Right atrium auricular region (tissue), 2 donors: ENCODE data around the gene MCC. TPM values are rescaled to one million over a fixed set of nuclear protein-coding genes. Genes with fewer than 3 reads are reported as not detected.

Experiments used
- DNase-seq: peaks from one replicate; pipeline ENCODE4 v3.0.0-alpha.2; 2019; ENCODE audit warnings: low spot score
- H3K27ac ChIP-seq, 2 donors: fragments of 200-600 bp; sonication (generic); 1 replicate in 1 of 2; 2 replicates in 1 of 2; pipeline ENCODE4 v1.5.1; 2016 to 2019
- H3K27me3 ChIP-seq, 2 donors: fragments of 200-600 bp; sonication (generic); one replicate each; pipeline versions ENCODE4 v1.5.1 to v1.6.0; 2017 to 2019
- H3K36me3 ChIP-seq: fragments of 200-600 bp; sonication (generic); one replicate; pipeline ENCODE4 v1.5.1; 2016
- H3K4me1 ChIP-seq, 2 donors: fragments of 200-600 bp; sonication (generic); one replicate each; pipeline versions ENCODE4 v1.5.1 to v1.6.0; 2017 to 2019
- H3K4me3 ChIP-seq, 2 donors: fragments of 200-600 bp; sonication (generic); 1 replicate in 1 of 2; 2 replicates in 1 of 2; pipeline ENCODE4 v1.5.1; 2017 to 2019; ENCODE audit warnings: mild to moderate bottlenecking in 1 of 2, moderate library complexity in 1 of 2
- H3K9me3 ChIP-seq, 2 donors: fragments of 200-600 bp; sonication (generic); one replicate each; pipeline ENCODE4 v1.5.1; 2019
- CTCF ChIP-seq, 2 donors: fragments of 200-600 bp; sonication (generic); IDR thresholded peaks; one replicate each; pipeline ENCODE4 v1.5.1; 2019; ENCODE audit warnings: antibody characterized with exemption in 2 of 2
- total RNA-seq, 2 donors: library from RNA; depleted of rRNA; stranded (reverse); fragments of >200 nt; gene quantifications; one replicate each; pipeline ENCODE4 v1.1.0, GENCODE V29; 2016

MCC gene
- total RNA-seq, 2 donors from 2014 or later = 28.8 to 31.7 TPM

GRCh38 chr5:113042491-113043243 is 445.6 kb downstream of the MCC start:
- DNase-seq = no peak
- no peak overlapping the region for H3K4me3 ChIP-seq
- H3K9me3 ChIP-seq = no peaks in the 10 kb centered on the region
- H3K4me1 ChIP-seq = peaks cover 0 to 15% of the 10 kb centered on the region in 2 donors
- TF ChIP-seq CTCF (IDR thresholded peaks at IDR 0.05) = no peak
- peaks cover 23% of the 10 kb centered on the region for H3K36me3 ChIP-seq
- no peaks in the 10 kb centered on the region for H3K27me3 ChIP-seq
- H3K27ac ChIP-seq = peak overlapping the region; percentile 68 to 70

- Histone ChIP-seq H3K4me1 (peaks cover 0 to 15% of the 10 kb centered on the region in 2 donors), H3K27ac (no peak overlapping the region), H3K9me3 (no peaks in the 10 kb centered on the region), H3K27me3 (no peaks in the 10 kb centered on the region), H3K36me3 (peaks cover 23% of the 10 kb centered on the region), H3K4me3 (no peak overlapping the region)
- TF ChIP-seq CTCF (IDR thresholded peaks at IDR 0.05) = no peak
- no peak for DNase-seq
Measured at GRCh38 chr5:113040672-113041260, 447.5 kb downstream of the MCC start.

- no peak for TF ChIP-seq CTCF (IDR thresholded peaks at IDR 0.05)
- DNase-seq = no peak
- peaks cover 0 to 15% of the 10 kb centered on the region in 2 donors for H3K4me1 ChIP-seq
- peaks cover 23% of the 10 kb centered on the region for H3K36me3 ChIP-seq
- H3K27ac ChIP-seq = no peak overlapping the region
- no peaks in the 10 kb centered on the region for H3K9me3 ChIP-seq
- H3K4me3 ChIP-seq = no peak overlapping the region
- no peaks in the 10 kb centered on the region for H3K27me3 ChIP-seq
Measured at GRCh38 chr5:113039934-113040285, 448.3 kb downstream of the MCC start.

- no peak overlapping the region for H3K4me3 ChIP-seq
- peaks cover 0 to 15% of the 10 kb centered on the region in 2 donors for H3K4me1 ChIP-seq
- no peaks in the 10 kb centered on the region for H3K27me3 ChIP-seq
- peaks cover 23% of the 10 kb centered on the region for H3K36me3 ChIP-seq
- no peak overlapping the region for H3K27ac ChIP-seq
- no peak for TF ChIP-seq CTCF (IDR thresholded peaks at IDR 0.05)
- DNase-seq = no peak
- no peaks in the 10 kb centered on the region for H3K9me3 ChIP-seq
Measured at GRCh38 chr5:113039229-113039933, 448.9 kb downstream of the MCC start.

- TF ChIP-seq CTCF (IDR thresholded peaks at IDR 0.05) = no peak
- Histone ChIP-seq H3K4me3 (no peak overlapping the region), H3K27ac (no peak overlapping the region), H3K36me3 (peaks cover 23% of the 10 kb centered on the region), H3K9me3 (no peaks in the 10 kb centered on the region), H3K4me1 (peaks cover 0 to 15% of the 10 kb centered on the region in 2 donors), H3K27me3 (no peaks in the 10 kb centered on the region)
- no peak for DNase-seq
Measured at GRCh38 chr5:113038714-113039113, 449.5 kb downstream of the MCC start.
